Liver (tissue), 3 donors: ENCODE results near the gene MINK1.

Experiments
- ATF3 ChIP-seq: IDR thresholded peaks from 2 replicates; pipeline ENCODE4 v1.6.1; 2016; ENCODE audit warnings: antibody characterized with exemption
- CTCF ChIP-seq: fragments of 150-350 bp; IDR thresholded peaks from 2 replicates; pipeline ENCODE4 v1.5.1; 2017; ENCODE audit warnings: improper control_type of control experiment, low read depth, low read length; ENCODE audit not compliant: missing input control
- HNF4A ChIP-seq, 2 donors: conservative IDR thresholded peaks; 2 replicates each; pipeline ENCODE4 v1.6.1; 2016; ENCODE audit warnings: antibody characterized with exemption in 2 of 2, mild to moderate bottlenecking in 2 of 2
- HNF4G ChIP-seq: IDR thresholded peaks from 2 replicates; pipeline ENCODE4 v1.6.1; 2016; ENCODE audit warnings: antibody characterized with exemption
- RAD21 ChIP-seq, 2 donors: IDR thresholded peaks; 2 replicates each; pipeline ENCODE4 v1.6.1; 2016; ENCODE audit warnings: antibody characterized with exemption in 2 of 2, mild to moderate bottlenecking in 2 of 2
- REST ChIP-seq: IDR thresholded peaks from 2 replicates; pipeline ENCODE4 v1.6.1; 2016; ENCODE audit warnings: antibody characterized with exemption, mild to moderate bottlenecking
- TAF1 ChIP-seq: conservative IDR thresholded peaks from 2 replicates; pipeline ENCODE4 v1.6.1; 2016; ENCODE audit warnings: antibody characterized with exemption, mild to moderate bottlenecking
- YY1 ChIP-seq: IDR thresholded peaks from 2 replicates; pipeline ENCODE4 v1.6.1; 2016; ENCODE audit warnings: antibody characterized with exemption, mild to moderate bottlenecking
- ZBTB33 ChIP-seq: IDR thresholded peaks from 2 replicates; pipeline ENCODE4 v1.6.1; 2016; ENCODE audit warnings: antibody characterized with exemption
- donor health status: healthy.
- donor health status: healthy.

GRCh38 chr17:4788159-4788806, 44.9 kb upstream of the MINK1 start:
- TF ChIP-seq HNF4G (no peak), YY1 (no peak), CTCF (no peak), HNF4A (conservative IDR thresholded peaks at IDR 0.05) (no peak), ATF3 (no peak), TAF1 (no peak), REST (no peak), ZBTB33 (no peak), RAD21 (IDR thresholded peaks at IDR 0.05) (no peak)
